Daoy (cell line): ENCODE data around the gene TRAT1. TPM values are rescaled to one million over a fixed set of nuclear protein-coding genes. Genes with fewer than 3 reads are reported as not detected.

Experiments used
- DNase-seq: peaks from one replicate; pipeline ENCODE4 v3.0.0-alpha.2; 2015; ENCODE audit warnings: low read depth
- total RNA-seq: library from RNA; depleted of rRNA; stranded (reverse); fragments of >200 nt; shearing (Covaris generic); gene quantifications from 2 replicates; pipeline ENCODE4 v1.2.3, GENCODE V29; 2014; rRNA removed

TRAT1 gene
- total RNA-seq, 1 experiment from 2014 or later, result not detected

DNA sequence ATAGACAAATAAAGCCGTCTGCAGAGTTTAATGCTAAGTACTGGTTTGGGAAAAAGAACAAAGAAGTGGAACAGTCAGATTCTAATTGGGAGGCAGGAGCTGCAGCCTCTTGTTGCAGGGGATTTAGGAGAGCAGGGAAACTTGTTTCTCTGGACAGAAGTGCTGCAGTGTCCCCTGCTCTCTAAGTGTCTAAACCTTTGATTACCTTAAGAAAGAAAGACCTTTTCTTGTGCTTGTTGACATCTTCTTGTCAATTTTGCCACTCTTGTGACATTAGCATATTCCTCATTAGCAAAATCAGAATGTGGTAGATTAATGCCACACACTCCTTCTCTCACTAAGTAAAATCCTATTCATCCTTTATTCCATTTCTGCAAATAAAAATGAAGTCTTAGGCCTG, 38.8 kb downstream of the TRAT1 start:
- DNase-seq, result no peak

GRCh38 chr3:108862865-108863798, 40.5 kb downstream of the TRAT1 start:
- DNase-seq, result peak; percentile 6

- DNase-seq, result peak; percentile 1
Observed at GRCh38 chr3:108863799-108864135, 41.2 kb downstream of the TRAT1 start.

- no peak for DNase-seq
Observed at GRCh38 chr3:108877901-108878300, 55.3 kb downstream of the TRAT1 start.

- DNase-seq, result no peak
Observed at GRCh38 chr3:108879915-108880314, 57.3 kb downstream of the TRAT1 start.

- DNase-seq, result no peak
Observed at GRCh38 chr3:108882762-108883161, 60.2 kb downstream of the TRAT1 start.

- DNase-seq, result no peak
Observed at GRCh38 chr3:108883373-108883772, 60.8 kb downstream of the TRAT1 start.

- DNase-seq, result no peak
Observed at GRCh38 chr3:108887121-108887520, 64.5 kb downstream of the TRAT1 start.

- no peak for DNase-seq
Observed at GRCh38 chr3:108887777-108888176, 65.2 kb downstream of the TRAT1 start.

GRCh38 chr3:108891833-108892232, 69.2 kb downstream of the TRAT1 start:
- no peak for DNase-seq

GRCh38 chr3:108894981-108895380, 72.4 kb downstream of the TRAT1 start:
- DNase-seq, result no peak

GRCh38 chr3:108897883-108898282, 75.3 kb downstream of the TRAT1 start:
- no peak for DNase-seq

DNA sequence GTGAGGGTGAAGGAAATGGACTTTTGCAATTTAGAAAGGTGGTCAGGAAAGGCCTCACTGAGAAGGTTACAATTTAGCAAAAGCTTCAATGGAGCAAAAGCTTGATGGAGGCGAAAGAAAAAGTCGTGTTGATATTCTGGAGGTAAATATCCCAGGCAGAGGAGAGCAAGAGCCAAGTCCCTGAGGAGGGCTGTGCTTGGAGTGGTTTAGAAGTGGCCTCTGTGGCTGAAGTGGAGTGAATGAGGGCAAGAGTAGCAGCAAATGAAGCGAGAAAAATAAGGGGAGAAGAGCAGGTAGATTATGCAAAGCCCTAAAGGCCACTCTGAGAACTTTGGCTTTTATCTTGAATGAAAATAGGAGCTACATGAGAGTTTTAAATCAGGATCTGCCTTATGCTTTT, 76.9 kb downstream of the TRAT1 start:
- no peak for DNase-seq

Other genes with a start within 250 kb of the TRAT1 start
- 59.8 and 69.6 TPM in 2 replicates for gene CIP2A, start 233.3 kb upstream of the TRAT1 start, total RNA-seq
- gene DZIP3, start 233.1 kb upstream of the TRAT1 start, total RNA-seq, result 8.2 and 16.8 TPM in 2 replicates
- gene RETNLB, start 65.4 kb upstream of the TRAT1 start, total RNA-seq, result not detected in 2 replicates
- gene GUCA1C, start 131.1 kb downstream of the TRAT1 start, total RNA-seq, result not detected in 2 replicates